HepG2 (cell line): ENCODE data around the gene FAM174C. TPM values are rescaled to one million over a fixed set of nuclear protein-coding genes. Genes with fewer than 3 reads are reported as not detected.

Experiments
- GFI1 ChIP-seq: sonication (generic); formaldehyde crosslinking; IDR thresholded peaks from 2 replicates; pipeline ENCODE4 v1.5.0; 2020; ENCODE audit warnings: missing genetic modification reagents, mild to moderate bottlenecking, borderline replicate concordance
- NBN ChIP-seq: fragments of 450-650 bp; conservative IDR thresholded peaks from 2 replicates; pipeline ENCODE4 v1.6.1; 2017
- RXRB ChIP-seq: IDR thresholded peaks from 2 replicates; pipeline ENCODE4 v1.6.1; 2016; ENCODE audit warnings: borderline replicate concordance, missing genetic modification reagents, missing compliant biosample characterization
- SMC3 ChIP-seq: IDR thresholded peaks from 2 replicates; pipeline ENCODE4 v1.6.1; 2011; ENCODE audit warnings: low read length, improper control_type of control experiment
- SP2 ChIP-seq: sonication (generic); formaldehyde crosslinking; IDR thresholded peaks from 2 replicates; pipeline ENCODE4 v1.5.1; 2020; ENCODE audit warnings: mild to moderate bottlenecking, missing genetic modification reagents
- TCF7 ChIP-seq: sonication (generic); IDR thresholded peaks from 2 replicates; pipeline ENCODE4 v1.6.1; 2016; ENCODE audit warnings: antibody characterized with exemption, low read depth
- TRIM22 ChIP-seq: fragments of 450-650 bp; IDR thresholded peaks from 2 replicates; pipeline ENCODE4 v1.6.1; 2017
- ZC3H4 ChIP-seq: sonication (generic); formaldehyde crosslinking; IDR thresholded peaks from 2 replicates; pipeline ENCODE4 v1.4.0; 2020; ENCODE audit warnings: missing genetic modification reagents, borderline replicate concordance
- ZFP37 ChIP-seq: sonication (generic); formaldehyde crosslinking; IDR thresholded peaks from 2 replicates; pipeline ENCODE4 v1.4.0; 2020; ENCODE audit warnings: missing genetic modification reagents, borderline replicate concordance
- ZNF180 ChIP-seq: sonication (generic); formaldehyde crosslinking; IDR thresholded peaks from 2 replicates; pipeline ENCODE4 v1.4.0; 2020; ENCODE audit warnings: low read depth, missing genetic modification reagents, borderline replicate concordance
- ZNF503 ChIP-seq: sonication (generic); formaldehyde crosslinking; IDR thresholded peaks from 2 replicates; pipeline ENCODE4 v1.4.0; 2020; ENCODE audit warnings: missing genetic modification reagents
- ZNF646 ChIP-seq: sonication (generic); formaldehyde crosslinking; IDR thresholded peaks from 2 replicates; pipeline ENCODE4 v1.9.0; 2021; ENCODE audit warnings: mild to moderate bottlenecking, missing genetic modification reagents
- ZNF713 ChIP-seq: sonication (generic); formaldehyde crosslinking; IDR thresholded peaks from 2 replicates; pipeline ENCODE4 v1.4.0; 2020; ENCODE audit warnings: mild to moderate bottlenecking, missing genetic modification reagents
- ZNF740 ChIP-seq: sonication (generic); formaldehyde crosslinking; IDR thresholded peaks from 2 replicates; pipeline ENCODE4 v1.4.0; 2020; ENCODE audit warnings: missing genetic modification reagents
- ZNF747 ChIP-seq: sonication (generic); formaldehyde crosslinking; IDR thresholded peaks from 2 replicates; pipeline ENCODE4 v1.8.1; 2023; ENCODE audit warnings: missing genetic modification reagents, mild to moderate bottlenecking, borderline replicate concordance
- ZNF772 ChIP-seq: sonication (generic); formaldehyde crosslinking; IDR thresholded peaks from 2 replicates; pipeline ENCODE4 v1.5.0; 2020; ENCODE audit warnings: mild to moderate bottlenecking, missing genetic modification reagents
- ZNF777 ChIP-seq: sonication (generic); formaldehyde crosslinking; IDR thresholded peaks from 2 replicates; pipeline ENCODE4 v1.4.0; 2020; ENCODE audit warnings: missing genetic modification reagents
- ZNF800 ChIP-seq: sonication (generic); formaldehyde crosslinking; IDR thresholded peaks from 2 replicates; pipeline ENCODE4 v1.4.0; 2020; ENCODE audit warnings: missing genetic modification reagents
- polyA plus RNA-seq, 8 experiments: library from polyadenylated mRNA; depleted of rRNA in 3 of 8; stranded (reverse) in 7 of 8; unstranded in 1 of 8; fragments of >200 nt; fragmentation: Illumina TruSeq in 4 of 8; extraction: Trizol in 4 of 8; gene quantifications; 2 replicates each; pipeline versions ENCODE4 v1.2.1 to v1.2.3, GENCODE V29; 2011 to 2016; ENCODE audit warnings: low read depth in 4 of 8, missing spikeins in 1 of 8, mixed read lengths in 1 of 8; ENCODE audit not compliant: insufficient read depth in 1 of 8
- total RNA-seq, 5 experiments: library from RNA; depleted of rRNA; stranded (reverse); fragments of >200 nt; fragmentation: Illumina TruSeq; extraction: Trizol; gene quantifications; 2 replicates each; pipeline ENCODE4 v1.2.3, GENCODE V29; 2016; ENCODE audit warnings: low read depth in 1 of 5

FAM174C gene
- total and polyA plus RNA-seq, 2 of the 13 experiments (the other 11 are each of a cell fraction or from before 2014, with no cell fraction given): 19.5 to 31.3 TPM

GRCh38 chr19:1269478-1270212, 5.7 kb upstream of the FAM174C start (continued):
- TF ChIP-seq TRIM22: no peak
- TF ChIP-seq ZNF646 (CRISPR knock-in tag): no peak
- TF ChIP-seq RXRB (CRISPR knock-in tag): no peak
- no peak for TF ChIP-seq SP2 (CRISPR knock-in tag)
- no peak; the same call in 1 of the 2 replicates for TF ChIP-seq ZNF777 (CRISPR knock-in tag)
- no peak for TF ChIP-seq ZNF800 (CRISPR knock-in tag)
- peak; percentile 72; the same call in 1 of the 2 replicates for TF ChIP-seq ZNF740 (CRISPR knock-in tag)
- peak; percentile 96 for TF ChIP-seq ZC3H4 (CRISPR knock-in tag)
- TF ChIP-seq TCF7: no peak
- no peak for TF ChIP-seq ZNF713 (CRISPR knock-in tag)
- peak; percentile 69; the same call in 1 of the 2 replicates for TF ChIP-seq ZNF772
- TF ChIP-seq ZNF180 (CRISPR knock-in tag): no peak
- peak; percentile 41; the same call in 1 of the 2 replicates for TF ChIP-seq GFI1
- no peak for TF ChIP-seq ZNF747 (CRISPR knock-in tag)
- no peak for TF ChIP-seq ZNF503
- no peak for TF ChIP-seq NBN
- TF ChIP-seq SMC3: no peak
- TF ChIP-seq ZFP37: no peak
